Nephron (organoid): ENCODE data around the gene LINGO3.

Experiments used
- H3K27ac Mint-ChIP-seq, 3 experiments: 2 replicates each; pipeline ENCODE4 v1.8.0; 2020; ENCODE audit warnings: mixed read lengths in 3 of 3, mild to moderate bottlenecking in 2 of 3, moderate library complexity in 1 of 3
- H3K27me3 Mint-ChIP-seq: 2 replicates; pipeline ENCODE4 v1.8.0; 2021; ENCODE audit warnings: low read depth, mild to moderate bottlenecking, moderate library complexity, mixed read lengths
- H3K36me3 Mint-ChIP-seq: 2 replicates; pipeline ENCODE4 v1.8.0; 2020; ENCODE audit warnings: low read depth, mixed read lengths
- H3K4me1 Mint-ChIP-seq: 2 replicates; pipeline ENCODE4 v1.8.0; 2020; ENCODE audit warnings: mixed read lengths
- H3K4me3 Mint-ChIP-seq, 3 experiments: 2 replicates each; pipeline ENCODE4 v1.8.0; 2020; ENCODE audit warnings: mild to moderate bottlenecking in 3 of 3, mixed read lengths in 3 of 3, moderate library complexity in 2 of 3
- H3K9me3 Mint-ChIP-seq: 2 replicates; pipeline ENCODE4 v1.8.0; 2020; ENCODE audit warnings: mixed read lengths
- CTCF ChIP-seq, 3 experiments: fragments of 200-600 bp; sonication (generic); IDR thresholded peaks; one replicate each; pipeline ENCODE4 v1.5.0; 2021; ENCODE audit warnings: antibody characterized with exemption in 3 of 3; ENCODE audit not compliant: unreplicated experiment in 3 of 3

LINGO3 gene

GRCh38 chr19:2320939-2321338 is 13.0 kb upstream of the LINGO3 start:
- H3K36me3 Mint-ChIP-seq, result peaks cover 11% of the 10 kb centered on the region
- H3K27ac Mint-ChIP-seq, result no peak overlapping the region
- no peak for TF ChIP-seq CTCF (IDR thresholded peaks at IDR 0.05; ENCODE audit: unreplicated experiment in 3 of 3)
- no peak overlapping the region for H3K4me3 Mint-ChIP-seq
- H3K9me3 Mint-ChIP-seq, result no peaks in the 10 kb centered on the region
- H3K27me3 Mint-ChIP-seq, result peaks cover 4% of the 10 kb centered on the region
- peaks cover 14% of the 10 kb centered on the region for H3K4me1 Mint-ChIP-seq

DNA sequence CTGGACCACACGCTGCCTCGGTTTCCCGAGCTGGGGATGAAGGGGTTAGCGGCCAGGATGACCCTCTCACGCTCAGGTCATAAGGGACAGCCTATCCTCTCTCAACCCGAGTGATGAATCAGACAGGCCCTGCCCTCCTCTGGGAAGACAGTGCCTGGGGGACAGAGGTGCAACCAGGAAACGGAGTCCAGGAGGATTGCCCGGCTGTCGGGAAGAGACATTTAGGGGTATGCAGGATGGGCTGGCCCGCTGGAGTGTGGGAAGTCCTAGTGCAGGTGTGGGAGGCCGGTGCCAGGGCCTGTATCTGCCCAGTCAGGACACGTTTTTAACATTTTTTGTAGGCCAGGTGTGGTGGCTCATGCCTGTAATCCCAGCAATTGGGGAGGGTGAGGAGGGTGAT is 12.1 kb upstream of the LINGO3 start:
- Mint-ChIP-seq H3K27ac (no peak overlapping the region), H3K9me3 (peaks cover 4% of the 10 kb centered on the region), H3K4me3 (no peak overlapping the region), H3K4me1 (peaks cover 6% of the 10 kb centered on the region), H3K36me3 (peaks cover 7% of the 10 kb centered on the region), H3K27me3 (peaks cover 7% of the 10 kb centered on the region)
- no peak for TF ChIP-seq CTCF (IDR thresholded peaks at IDR 0.05; ENCODE audit: unreplicated experiment in 3 of 3)

- Mint-ChIP-seq H3K36me3 (peaks cover 9% of the 10 kb centered on the region), H3K9me3 (peaks cover 9% of the 10 kb centered on the region), H3K27ac (no peak overlapping the region), H3K4me1 (peaks cover 4% of the 10 kb centered on the region), H3K4me3 (no peak overlapping the region), H3K27me3 (peaks cover 7% of the 10 kb centered on the region)
- no peak for TF ChIP-seq CTCF (IDR thresholded peaks at IDR 0.05; ENCODE audit: unreplicated experiment in 3 of 3)
Measured at GRCh38 chr19:2319551-2319950, 11.6 kb upstream of the LINGO3 start.

- H3K4me1 Mint-ChIP-seq, result no peaks in the 10 kb centered on the region
- peaks cover 10% of the 10 kb centered on the region for H3K9me3 Mint-ChIP-seq
- no peak overlapping the region for H3K27ac Mint-ChIP-seq
- TF ChIP-seq CTCF (IDR thresholded peaks at IDR 0.05; ENCODE audit: unreplicated experiment in 3 of 3), result no peak
- peaks cover 3% of the 10 kb centered on the region for H3K36me3 Mint-ChIP-seq
- peaks cover 7% of the 10 kb centered on the region for H3K27me3 Mint-ChIP-seq
- H3K4me3 Mint-ChIP-seq, result no peak overlapping the region
Measured at GRCh38 chr19:2318923-2319322, 11.0 kb upstream of the LINGO3 start.

GRCh38 chr19:2317756-2318155 is 9.8 kb upstream of the LINGO3 start:
- peaks cover 10% of the 10 kb centered on the region for H3K9me3 Mint-ChIP-seq
- H3K27me3 Mint-ChIP-seq, result peaks cover 7% of the 10 kb centered on the region
- H3K36me3 Mint-ChIP-seq, result peaks cover 6% of the 10 kb centered on the region
- TF ChIP-seq CTCF (IDR thresholded peaks at IDR 0.05; ENCODE audit: unreplicated experiment in 3 of 3), result no peak
- H3K4me1 Mint-ChIP-seq, result no peaks in the 10 kb centered on the region
- no peak overlapping the region for H3K4me3 Mint-ChIP-seq
- no peak overlapping the region for H3K27ac Mint-ChIP-seq

- Mint-ChIP-seq H3K9me3 (peaks cover 10% of the 10 kb centered on the region), H3K27me3 (peaks cover 7% of the 10 kb centered on the region), H3K4me3 (no peak overlapping the region), H3K27ac (no peak overlapping the region), H3K4me1 (no peaks in the 10 kb centered on the region), H3K36me3 (peaks cover 6% of the 10 kb centered on the region)
- TF ChIP-seq CTCF (IDR thresholded peaks at IDR 0.05; ENCODE audit: unreplicated experiment in 3 of 3), result no peak
Measured at GRCh38 chr19:2317300-2317699, 9.3 kb upstream of the LINGO3 start.
